Stimulated activated CD4-positive, alpha-beta T cell treated with anti-CD3 and anti-CD28 coated beads, Interleukin-4, amount 100 ng/mL, for 4 hours (primary cell): ENCODE measurements around the gene TMEM212.

Experiments used
- DNase-seq, 2 experiments: peaks; one replicate each; pipeline ENCODE4 v3.0.0-alpha.2; 2020

The TMEM212 gene

DNA sequence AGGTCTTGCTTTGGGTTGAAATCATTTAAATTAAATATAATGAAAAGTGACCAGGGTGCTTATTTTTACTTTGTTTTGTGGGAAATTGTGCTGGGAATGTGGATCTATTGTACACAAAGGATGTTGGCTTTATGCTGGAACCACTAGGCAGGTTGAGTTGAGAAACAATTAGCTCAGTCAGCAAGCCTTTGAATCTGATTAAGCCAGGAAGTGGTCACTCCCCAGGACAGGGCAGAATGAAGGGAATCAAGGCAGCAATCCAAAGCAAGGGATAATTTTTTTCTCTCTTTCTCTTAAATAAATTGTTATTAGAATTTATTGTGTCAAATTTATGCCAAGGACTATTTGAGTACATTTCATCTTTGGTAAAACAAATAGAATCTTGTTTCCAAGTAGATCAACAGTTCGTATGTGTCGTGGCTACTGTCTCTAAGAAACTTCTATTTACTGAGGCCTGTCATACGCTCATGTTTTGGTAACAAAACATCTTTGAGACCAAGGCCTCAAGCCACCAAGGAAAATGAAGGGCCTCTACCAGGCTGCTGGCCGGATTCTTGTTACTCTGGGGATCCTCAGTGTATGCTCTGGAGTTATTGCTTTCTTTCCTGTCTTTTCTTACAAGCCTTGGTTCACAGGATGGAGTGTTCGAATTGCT lies at the start of gene TMEM212:
TMEM212 (plus strand) TSS at position 486 of the 655 bp plus-strand sequence; CDS start at position 521, 35 bp downstream.
- DNase-seq = no peak

DNA sequence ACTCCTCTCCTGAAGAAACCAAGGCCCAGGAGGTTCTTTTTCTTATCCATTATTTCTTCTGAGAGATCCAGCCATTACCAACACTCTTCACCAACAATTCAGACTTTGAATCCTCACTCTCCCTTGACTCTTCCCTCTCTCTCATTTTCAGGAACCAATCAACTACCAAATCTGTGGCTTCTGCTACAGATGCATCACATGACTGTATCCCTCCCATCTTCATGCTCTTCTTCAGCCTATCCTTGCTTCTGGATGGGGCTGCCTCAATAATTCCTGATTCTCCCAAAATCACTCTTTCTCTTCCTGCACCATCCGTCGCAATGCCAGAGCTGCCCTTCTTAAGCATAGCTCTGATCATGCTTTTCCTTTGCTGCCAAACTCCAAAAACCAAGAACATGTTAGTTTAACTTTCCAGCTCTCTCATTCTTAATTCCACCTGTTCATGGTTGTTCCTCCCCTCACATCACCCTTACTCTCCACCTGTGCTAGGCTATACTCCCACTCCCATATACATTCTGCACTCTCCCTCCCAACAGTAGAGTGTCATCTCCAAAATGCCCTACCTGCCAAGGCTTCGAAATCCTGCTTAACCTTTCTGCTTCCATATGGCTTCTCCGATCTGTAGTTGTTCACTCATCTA lies 46.4 kb upstream of the TMEM212 start:
- DNase-seq = no peak

DNA sequence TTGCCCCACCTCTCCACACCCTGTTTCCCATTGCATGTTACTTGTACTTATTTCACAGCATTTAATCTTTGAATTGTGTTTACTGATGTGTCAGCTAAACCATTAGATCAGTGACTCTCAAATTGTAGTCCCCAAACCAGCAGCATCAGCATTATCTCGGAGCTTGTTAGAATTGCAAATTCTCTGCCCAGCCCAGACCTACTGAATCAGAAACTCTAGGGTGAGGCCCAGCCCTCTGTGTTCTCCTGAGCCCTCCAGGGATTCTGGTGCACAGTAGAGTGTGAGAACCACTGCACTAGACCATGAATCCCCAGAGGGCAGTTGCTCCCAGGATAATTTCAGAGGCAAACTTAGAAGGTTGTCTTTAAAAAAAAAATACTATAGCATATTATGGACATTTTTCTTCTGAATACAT lies 45.9 kb upstream of the TMEM212 start:
- no peak for DNase-seq

DNA sequence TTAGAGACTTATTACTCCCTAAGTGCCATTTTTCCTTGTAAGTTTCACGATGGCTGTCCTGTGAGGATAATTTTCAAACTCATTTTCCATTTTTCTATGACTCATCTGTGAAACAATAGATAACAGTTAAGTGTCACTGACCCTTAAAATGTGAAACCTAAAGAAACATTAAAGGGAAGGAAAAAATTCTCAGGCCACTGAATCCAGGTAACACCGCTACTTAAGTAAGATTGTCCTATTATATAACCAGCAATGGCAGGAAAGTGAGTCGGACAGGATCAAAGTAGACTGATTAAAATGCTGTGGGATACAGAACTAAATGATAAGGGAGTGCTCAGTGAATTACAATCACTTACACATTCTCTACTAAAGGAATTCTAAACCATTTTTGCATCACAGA lies 45.3 kb upstream of the TMEM212 start:
- DNase-seq = no peak

DNA sequence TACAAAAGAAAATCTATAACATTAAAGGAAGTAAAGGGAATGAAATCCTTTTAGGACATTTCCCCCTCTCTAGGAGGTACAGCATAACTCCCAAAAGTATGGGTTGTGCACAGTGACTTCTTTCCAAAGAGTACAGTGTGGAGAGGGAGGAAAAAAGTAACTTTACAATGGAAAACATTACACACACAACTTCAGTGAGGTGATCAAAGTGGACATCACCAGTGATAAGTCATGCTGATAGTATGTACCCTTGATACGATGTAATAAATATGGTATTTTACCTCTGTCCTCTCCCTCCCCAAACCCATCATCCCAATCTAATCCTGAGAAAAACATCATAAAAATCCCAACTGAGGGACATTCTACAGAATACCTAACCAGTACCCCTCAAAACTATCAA lies 43.6 kb upstream of the TMEM212 start:
- DNase-seq = no peak

DNA sequence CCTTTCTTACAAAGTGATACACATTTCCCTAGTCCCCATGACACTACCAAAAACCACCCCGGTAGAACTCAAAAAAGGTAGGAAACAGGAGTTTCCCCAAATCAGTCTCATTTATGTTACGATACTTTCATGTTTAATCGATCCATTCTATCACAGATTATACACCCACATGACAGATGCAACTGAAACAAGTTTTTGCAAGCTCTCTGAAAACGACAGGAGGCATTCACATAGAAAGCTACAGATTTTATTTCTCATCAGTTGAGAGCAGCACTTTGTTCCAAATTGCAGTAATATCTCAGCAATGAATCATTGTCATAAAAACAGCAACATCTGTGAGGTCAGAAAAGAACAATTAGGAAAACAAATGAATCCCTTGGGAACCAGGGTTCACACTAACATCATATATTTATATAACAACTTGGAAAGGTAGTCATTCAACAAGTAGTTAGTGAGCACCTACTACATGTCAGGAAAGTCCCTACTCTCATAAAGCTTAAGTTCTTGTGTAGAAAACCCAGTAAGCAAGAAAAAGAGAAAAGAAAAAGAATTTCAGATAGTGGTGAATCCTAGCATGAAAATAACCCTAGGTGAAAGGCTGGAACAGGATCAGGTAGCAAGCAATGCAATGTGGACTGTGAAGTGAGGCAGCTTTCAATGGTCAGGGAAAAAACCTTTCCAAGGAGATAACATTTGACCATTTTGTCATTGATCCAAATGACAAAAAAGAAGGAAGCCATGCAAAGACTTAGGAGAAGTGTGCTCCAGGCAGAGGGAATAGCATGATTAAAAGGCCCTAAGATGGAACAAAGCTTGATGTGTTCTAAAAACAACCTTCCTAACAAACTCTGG lies 41.2 kb upstream of the TMEM212 start:
- no peak for DNase-seq

DNA sequence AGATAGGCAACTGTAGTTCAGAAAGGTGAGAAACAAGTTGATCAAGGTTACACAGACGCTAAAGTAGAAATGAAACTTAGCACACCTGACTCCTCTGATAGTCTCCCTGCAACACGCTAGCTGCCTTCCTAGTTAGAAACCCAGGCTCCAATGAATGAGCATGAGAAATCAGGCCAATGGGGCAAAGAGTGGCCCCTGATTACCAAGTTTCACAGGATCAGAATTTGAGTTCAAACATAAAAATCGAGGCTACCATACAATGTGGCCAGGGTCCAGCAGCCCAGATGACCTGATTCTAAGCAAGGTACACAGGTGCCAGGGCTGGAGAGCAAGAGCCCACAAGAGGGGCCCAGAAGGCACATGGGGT lies 40.6 kb upstream of the TMEM212 start:
- DNase-seq = no peak

DNA sequence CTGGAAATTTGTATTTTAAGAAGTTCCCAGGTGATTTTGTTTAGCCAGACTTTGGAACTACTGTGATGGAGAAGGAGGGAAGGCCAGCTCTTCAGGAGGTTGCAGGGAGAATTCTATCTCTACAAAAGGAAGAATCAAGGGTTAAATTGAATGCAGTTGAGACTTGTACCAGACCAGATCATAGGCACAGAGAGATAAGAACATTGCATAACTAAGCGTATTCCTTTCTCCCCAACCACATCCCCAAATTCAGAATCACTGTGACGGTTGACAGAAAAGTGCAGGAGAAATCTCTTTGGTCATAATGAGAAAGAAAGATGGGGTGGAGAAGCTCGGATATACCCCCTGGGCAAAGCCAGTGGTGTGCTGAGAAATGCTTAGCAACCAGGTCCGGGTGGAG lies 40.1 kb upstream of the TMEM212 start:
- DNase-seq = no peak

DNA sequence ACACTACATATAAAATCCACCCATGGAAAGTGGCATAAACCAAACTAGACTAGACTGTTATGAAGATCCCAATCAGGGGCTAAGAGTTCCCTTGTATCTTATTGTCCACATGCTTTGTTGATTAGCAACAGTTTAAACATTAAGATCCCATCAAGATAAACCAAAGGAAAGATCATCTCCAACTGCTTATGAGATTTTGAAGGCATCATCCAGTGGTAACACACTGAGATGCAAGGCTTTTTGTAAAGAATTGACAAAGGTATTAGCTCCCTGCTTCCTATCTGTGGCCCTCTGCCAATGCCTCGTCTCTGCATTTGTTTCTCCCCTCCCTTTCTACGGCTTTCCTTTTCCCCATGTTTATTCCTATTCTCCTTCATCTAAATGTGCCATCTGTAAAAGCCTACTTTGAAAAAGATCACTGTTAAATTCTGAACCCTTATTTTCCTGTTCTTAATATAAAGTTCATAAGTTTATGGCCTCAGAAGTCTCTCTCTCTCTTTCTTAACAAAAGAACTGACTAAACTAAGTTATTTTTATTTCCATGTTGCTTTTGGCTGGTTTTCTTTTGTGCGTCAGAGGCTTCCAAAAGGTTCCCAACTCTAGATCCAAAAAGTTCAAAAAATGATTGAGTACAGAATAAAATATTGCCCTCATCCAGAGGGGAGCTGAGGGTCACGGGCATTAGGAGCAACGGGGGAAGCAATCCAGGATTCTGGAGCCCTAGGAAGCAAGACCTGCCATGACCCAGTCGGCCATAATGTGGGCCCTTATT lies 38.3 kb upstream of the TMEM212 start:
- no peak for DNase-seq

DNA sequence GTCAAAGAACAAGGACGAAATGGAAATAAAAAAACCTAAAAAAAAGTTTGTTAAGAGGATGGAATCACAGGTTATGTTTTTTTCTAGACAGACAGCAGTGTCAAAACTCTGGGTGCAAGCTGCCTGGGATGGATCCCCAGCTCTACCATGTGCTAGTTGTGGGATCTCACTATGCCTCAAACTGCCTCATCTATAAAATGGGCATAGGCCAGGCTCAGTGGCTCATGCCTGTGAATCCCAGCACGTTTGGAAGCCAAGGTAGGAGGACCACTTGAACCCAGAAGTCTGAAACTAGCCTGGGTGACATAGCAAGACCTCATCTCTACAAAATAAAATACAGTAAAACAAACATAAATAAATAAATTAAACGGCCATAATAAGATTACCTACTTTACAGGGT lies 37.5 kb upstream of the TMEM212 start:
- no peak for DNase-seq

DNA sequence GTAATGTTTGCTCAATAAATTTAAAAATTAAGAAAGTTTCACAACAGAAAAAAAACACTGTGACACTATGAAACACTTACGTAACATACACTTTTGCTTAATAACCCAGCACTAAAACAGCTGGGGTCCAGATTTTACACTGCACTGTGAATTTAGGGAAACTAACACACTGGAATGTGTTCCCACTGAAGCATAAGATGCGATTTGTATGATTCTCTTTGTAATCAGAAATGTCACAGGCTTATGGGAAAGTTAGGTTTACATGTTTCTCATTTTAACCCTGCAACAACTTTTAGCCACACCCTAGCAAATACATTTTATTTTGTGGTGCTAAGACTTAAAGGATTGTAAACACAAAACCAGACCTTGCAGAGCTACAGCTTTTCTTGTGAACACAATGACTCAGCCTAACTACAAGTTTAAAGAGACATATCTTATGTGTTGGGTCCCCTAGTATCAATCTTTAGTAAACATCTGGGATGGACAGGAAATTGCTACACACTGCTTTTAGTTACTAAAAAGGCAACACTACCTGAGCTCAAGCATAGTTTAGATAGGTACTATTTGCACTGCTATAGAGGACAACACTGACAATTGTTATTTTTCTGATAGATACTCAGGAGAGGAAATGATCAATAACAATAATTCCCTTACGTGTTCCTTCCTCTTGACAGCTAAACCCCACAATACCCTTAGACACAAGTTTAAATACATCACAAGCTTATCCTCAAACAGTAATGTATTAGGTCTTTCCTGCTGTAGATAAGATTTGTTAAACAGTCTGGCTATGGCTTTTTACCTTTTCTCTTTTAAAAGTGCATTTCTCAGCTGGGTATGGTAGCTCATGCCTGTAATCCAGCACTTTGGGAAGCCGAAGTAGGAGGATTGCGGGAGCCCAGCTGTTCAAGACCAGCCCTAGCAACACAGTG lies 36.7 kb upstream of the TMEM212 start:
- DNase-seq = no peak

DNA sequence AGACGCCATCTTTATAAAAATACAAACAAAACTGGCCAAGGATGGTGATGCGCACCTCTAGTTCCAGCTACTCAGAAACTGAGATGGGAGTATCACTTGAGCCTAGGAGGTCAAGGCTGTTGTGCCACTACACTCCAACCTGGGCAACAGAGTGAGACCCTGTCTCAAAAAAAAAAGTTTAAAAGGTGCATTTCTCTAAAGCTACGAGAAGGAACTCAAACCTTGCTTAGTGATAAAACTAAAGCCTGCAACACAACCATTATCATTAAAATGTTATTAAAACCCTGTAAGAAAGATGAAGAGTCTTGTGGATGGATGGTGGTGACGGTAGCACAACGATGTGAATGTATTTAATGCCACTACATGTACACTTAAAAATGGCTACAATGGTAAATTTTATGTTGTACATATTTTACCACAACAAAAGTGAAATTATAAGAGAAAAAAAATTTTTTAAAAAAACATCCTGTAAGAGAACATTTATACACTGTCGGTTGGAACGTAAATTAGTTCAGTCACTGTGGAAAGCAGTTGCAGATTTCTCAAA lies 35.9 kb upstream of the TMEM212 start:
- no peak for DNase-seq

DNA sequence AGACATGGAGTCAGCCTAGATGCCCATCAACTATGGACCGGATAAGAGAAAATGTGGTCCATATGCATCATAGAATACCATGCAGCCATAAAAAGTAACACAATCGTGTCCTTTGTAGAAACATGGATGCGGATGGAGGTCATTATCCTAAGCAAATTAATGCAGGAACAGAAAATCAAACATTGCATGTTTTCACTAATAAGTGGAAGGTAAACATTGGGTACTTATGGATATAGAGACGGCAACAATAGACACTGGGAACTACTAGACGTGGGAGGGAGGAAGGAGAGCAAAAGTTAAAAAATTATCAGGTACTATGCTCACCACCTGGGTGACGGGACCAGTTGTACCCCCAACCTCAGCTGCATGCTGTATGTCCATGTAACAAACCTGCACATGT lies 35.3 kb upstream of the TMEM212 start:
- no peak for DNase-seq

DNA sequence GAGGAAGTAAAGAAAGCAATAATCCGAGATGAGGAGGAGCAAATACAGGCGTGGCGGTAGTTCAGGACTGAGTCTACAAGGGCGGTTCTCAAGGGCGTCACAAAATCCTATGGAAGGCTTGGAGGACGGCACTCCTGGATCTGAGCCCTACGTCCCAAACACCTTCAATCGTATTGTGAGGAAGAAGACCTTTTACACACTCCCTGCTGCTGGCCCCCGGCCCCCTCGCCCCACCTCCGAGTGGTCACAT lies 33.6 kb upstream of the TMEM212 start:
- no peak for DNase-seq

DNA sequence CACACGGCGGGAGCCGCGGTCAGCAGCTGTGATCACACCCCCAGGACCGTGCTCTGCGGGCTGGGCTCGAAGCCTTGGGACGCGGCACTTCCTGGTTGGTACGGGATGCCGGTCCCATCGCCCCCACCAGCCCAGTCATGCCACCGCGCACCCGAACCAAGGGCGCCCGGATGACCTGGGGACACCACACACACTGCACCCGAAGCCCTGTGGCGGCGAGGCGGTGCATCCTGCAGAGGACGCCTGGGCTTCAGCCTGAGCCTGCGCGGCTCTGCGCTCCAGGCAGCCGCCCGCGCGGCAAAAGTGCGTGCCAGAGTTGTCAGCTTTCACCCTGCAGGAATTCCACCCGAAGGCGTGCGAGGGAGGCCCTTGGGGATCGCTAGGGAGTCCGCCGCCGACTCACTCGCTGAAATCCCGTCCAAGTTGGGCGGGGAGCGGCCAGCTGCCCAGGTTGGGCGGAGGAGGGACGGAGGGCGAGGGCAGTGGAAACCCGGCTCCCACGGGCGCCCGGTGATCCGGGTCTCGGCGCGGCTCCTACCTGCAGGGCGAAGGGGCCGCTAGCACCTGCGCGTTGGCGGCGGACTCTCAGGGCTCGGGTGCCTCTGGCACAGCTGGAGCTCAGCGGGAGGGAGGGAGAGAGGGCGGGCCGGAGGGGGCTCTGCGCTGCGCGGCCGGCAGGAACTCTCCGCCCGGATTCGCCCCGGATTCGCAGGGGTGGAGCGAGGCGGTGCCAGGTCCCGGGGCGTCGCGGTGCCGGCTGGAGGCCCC lies 33.1 kb upstream of the TMEM212 start, which contains the start of gene PLD1:
PLD1 (minus strand) TSS at position 623 of the 768 bp plus-strand sequence. CDS start 72,432 bp downstream, outside the sequence.
- peak; percentile 8 to 28 for DNase-seq

DNA sequence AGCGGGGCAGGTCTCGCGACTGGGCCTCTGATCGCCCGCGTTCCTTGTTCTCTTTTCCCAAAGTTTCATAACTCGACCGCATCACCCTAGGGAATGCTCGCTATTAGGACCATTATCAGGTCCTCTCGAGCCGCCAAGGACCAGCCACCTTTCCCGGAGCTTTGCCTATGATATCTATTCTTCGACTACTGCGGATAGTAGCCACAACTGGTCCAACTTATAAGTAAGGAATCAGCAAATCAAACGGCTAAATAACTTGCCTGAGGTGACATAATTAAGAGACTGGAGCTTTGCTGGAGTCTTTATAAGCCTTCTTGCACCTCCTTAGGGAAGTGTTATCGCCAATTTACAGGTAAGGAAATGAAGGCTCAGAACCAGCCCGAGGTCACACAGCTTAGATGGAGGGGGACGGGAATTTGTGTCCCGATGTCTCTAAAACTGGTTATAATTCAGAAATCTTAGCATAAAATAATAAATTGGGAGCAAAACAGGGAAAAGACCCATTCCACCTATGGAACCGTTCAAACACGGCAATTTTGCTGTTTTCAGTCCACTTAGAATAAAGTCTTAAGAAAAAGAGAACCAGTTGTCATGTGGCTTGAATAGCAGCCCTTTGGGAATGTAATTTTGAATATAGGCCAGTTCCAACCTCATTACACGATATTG lies 32.4 kb upstream of the TMEM212 start:
- DNase-seq = no peak

DNA sequence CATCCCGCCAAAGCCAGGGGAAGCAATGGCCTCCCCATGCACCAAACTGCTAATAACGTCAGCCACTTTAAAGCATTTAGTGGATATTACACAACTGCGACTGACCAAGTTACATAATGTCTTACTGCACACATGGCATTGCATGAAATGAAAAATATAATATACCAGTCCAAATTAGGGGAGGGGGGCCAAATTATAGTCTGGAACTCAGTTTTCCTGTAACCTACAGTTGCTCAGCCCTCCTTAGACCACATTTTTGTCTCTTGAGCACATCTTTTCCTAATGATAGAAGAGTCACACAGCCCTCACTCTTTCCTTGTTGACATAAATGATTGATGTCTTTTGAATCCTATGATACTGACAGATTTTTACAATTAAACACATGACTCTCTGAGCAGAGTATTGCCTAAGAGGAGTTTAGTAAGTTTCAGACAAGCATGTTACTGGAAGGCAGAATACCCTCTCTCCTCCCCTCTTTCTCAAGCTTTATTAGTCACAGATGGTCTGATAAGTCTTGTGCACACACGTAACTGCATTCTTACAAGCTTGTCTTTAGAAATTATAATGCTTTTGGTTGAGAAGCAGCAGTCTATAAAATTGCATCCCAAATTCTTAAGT lies 31.7 kb upstream of the TMEM212 start:
- no peak for DNase-seq

DNA sequence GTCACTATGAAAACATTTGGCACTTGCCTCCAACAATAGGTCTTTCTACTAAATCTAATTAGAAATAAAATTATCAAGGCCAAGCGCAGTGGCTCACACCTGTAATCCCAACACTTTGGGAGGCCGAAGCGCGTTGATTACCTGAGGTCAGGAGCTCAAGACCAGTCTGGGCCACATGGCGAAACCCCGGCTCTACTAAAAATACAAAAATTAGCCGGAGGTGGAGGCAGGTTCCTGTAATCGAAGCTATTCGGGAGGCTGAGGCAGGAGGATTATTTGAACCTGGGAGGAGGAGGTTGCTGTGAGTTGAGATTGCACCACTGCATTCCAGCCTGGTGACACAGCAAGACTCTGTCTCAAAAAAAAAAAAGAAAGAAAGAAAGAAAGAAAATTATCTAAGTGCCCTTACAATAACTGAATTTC lies 31.2 kb upstream of the TMEM212 start:
- no peak for DNase-seq

DNA sequence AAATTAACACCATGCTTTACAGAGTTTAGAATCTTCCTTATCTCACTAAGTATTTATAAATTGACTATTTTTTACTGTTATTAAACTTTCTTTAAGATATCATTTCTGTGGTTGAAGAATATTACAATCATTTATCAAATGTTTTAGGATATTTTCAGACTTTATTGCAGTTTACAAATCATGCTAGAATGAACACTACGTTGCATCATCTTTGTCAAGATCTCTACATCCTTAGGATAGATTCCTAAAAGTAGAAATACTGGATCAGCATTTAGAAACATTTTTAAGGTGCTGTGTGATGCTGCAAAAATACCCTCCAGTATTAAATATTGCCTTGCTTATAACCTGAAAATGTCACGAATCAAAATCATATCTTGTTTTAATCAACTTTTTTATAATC lies 30.3 kb upstream of the TMEM212 start:
- no peak for DNase-seq

DNA sequence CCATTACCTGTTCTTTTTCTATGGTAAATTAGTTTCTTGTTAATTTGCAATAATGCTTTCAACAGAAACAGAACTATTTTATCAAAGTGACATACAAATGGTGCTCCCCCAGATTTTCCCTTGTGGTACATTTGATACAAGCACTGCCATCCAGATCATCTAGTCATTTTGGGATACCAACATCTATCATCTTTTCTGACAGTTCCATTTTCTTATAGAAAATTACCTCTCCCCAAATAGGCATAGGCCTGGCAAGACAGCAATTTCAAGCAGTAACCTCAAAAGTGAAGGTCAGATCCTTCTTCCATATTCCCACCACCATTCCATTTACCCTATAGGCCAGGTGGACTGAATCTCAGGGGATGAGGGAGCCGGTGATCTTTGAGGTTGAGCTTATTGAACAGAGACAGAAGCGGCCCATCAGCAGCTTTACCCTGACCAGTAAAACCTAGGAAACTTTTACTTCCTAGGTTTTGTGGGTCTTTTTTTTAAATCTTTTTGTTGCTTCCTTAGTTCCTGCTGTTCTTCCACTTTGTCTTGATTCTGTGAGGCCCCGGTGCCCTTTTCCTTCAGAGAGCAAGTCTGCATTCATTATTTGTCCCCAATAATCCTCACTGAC lies 29.8 kb upstream of the TMEM212 start:
- no peak for DNase-seq
